Activated naive CD8-positive, alpha-beta T cell treated with anti-CD3 and anti-CD28 coated beads, Interleukin-2, amount 50 U/mL, for 24 hours (primary cell): ENCODE measurements around the gene GAS2.

Experiments used
- ATAC-seq: fragments of 150-1000 bp; cut with Tn5 transposase; one replicate; pipeline ENCODE4 v1.10.0; 2021
- DNase-seq: peaks from one replicate; pipeline ENCODE4 v3.0.0; 2021
- H3K27ac Mint-ChIP-seq: one replicate; pipeline ENCODE4 v1.8.0; 2021; ENCODE audit warnings: mild to moderate bottlenecking, mixed read lengths
- H3K27me3 Mint-ChIP-seq: one replicate; pipeline ENCODE4 v1.8.0; 2021; ENCODE audit warnings: mixed read lengths
- H3K36me3 Mint-ChIP-seq: one replicate; pipeline ENCODE4 v1.8.0; 2021; ENCODE audit warnings: low read depth, mixed read lengths
- H3K4me1 Mint-ChIP-seq: one replicate; pipeline ENCODE4 v1.8.0; 2021; ENCODE audit warnings: mixed read lengths
- H3K4me3 Mint-ChIP-seq: one replicate; pipeline ENCODE4 v1.8.0; 2021; ENCODE audit warnings: mild to moderate bottlenecking, moderate library complexity, mixed read lengths
- H3K9me3 Mint-ChIP-seq: one replicate; pipeline ENCODE4 v1.8.0; 2021; ENCODE audit warnings: mixed read lengths

The GAS2 gene

DNA sequence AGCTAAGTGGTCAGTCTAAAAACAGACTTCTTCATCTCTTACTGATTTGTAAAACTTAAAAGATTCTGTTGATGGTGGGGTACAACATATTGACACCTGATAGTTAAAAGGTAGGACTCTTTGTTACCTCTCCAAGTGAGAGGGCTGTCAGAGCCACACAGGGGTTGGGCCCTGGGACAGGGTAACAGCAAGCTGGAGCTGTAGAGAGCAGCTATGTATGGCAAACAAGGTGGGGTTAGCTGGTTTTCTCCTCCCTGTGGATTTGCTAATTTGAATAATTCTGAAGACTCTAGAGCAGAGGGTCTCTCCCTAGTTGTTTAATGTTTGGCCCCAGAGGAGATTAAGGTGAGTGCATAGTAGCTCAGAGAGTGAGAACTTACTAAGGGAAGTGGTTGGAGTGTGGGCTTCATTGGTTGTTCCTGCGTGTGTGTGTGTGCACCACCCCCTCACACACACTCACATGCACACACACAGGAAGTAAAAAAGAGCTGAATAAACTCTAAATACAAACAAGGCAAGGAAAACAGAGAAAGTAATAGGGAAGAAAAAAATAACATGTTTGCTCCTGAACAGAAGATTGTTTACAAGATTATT is 9.2 kb upstream of the GAS2 start:
- Mint-ChIP-seq H3K27ac (no peak overlapping the region), H3K4me1 (peaks cover 18% of the 10 kb centered on the region), H3K4me3 (no peak overlapping the region), H3K27me3 (peaks cover 2% of the 10 kb centered on the region), H3K9me3 (no peaks in the 10 kb centered on the region), H3K36me3 (no peaks in the 10 kb centered on the region)
- DNase-seq: no peak
- peak; percentile 93 for ATAC-seq

DNA sequence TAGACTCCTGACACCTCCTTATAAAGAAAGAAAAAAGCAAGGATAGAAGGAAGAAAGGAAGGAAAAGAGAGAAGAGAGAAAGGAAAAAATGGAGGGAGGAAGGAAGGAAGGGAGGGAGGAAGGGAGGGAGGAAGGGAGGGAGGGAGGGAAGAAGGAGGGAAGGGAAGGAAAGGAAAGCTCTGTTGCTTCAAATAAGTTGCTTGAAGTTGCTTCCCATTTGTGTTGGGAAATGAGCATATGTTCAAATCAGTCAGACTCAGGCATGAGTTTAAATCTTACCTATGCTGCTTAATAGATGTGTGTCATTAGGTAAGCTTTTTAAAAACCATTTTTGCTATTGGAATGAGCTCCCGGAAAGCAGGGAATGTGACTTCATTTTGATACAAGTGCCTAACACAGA is 6.6 kb upstream of the GAS2 start:
- DNase-seq: no peak
- H3K4me3 Mint-ChIP-seq: no peak overlapping the region

DNA sequence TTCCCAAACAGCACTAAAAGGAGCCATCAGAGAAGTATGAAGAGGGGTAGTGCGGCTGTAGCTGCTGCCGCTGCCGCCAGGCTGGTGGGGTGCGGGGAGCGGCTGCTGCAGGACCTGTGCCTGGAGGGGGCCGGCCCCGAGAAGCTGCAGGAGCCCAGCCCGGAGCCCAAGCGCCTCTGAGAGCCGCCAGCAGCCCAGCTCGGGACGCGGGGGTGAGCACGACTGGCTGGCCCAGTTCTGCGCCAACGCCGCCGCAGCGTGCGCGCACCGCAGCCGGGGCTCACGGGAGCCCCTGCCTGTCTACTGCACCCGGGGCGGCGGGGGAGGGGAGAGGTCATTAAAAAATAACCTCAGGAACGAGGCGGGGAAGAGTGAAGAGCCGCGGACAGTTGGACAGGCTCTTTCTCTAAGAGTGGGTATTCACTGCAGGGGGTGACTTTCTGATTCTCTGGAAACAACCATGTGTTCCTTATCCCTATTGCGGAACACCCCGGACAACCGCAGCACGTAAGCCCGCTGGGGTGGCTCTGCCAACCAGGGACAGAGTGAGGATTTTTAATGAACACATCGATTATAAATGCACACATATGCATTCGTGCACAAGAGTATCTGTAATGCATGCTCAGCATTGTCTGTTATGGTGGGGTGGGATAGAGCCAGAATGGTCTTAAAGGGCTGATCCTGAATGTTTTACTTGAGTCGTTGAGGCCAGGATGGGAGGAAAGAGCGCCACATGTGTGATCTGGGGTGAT is 453 bp downstream of the GAS2 start:
- peaks cover 18% of the 10 kb centered on the region for H3K4me1 Mint-ChIP-seq
- peak overlapping the region; percentile 70 for H3K4me3 Mint-ChIP-seq
- H3K9me3 Mint-ChIP-seq: no peaks in the 10 kb centered on the region
- H3K27ac Mint-ChIP-seq: no peak overlapping the region
- peak; percentile 78 for ATAC-seq
- peak; percentile 24 for DNase-seq
- H3K27me3 Mint-ChIP-seq: peaks cover 55% of the 10 kb centered on the region
- no peaks in the 10 kb centered on the region for H3K36me3 Mint-ChIP-seq

More for the DNA sequence above, 6.6 kb upstream of the GAS2 start:
- ATAC-seq: no peak
- Mint-ChIP-seq H3K27ac (no peak overlapping the region), H3K27me3 (peaks cover 10% of the 10 kb centered on the region), H3K36me3 (no peaks in the 10 kb centered on the region), H3K9me3 (no peaks in the 10 kb centered on the region), H3K4me1 (peaks cover 18% of the 10 kb centered on the region)

GRCh38 chr11:22668005-22668796 is 1.8 kb downstream of the GAS2 start:
- DNase-seq: no peak
- Mint-ChIP-seq H3K27ac (no peak overlapping the region), H3K27me3 (peaks cover 57% of the 10 kb centered on the region), H3K4me1 (peaks cover 18% of the 10 kb centered on the region), H3K36me3 (no peaks in the 10 kb centered on the region), H3K9me3 (no peaks in the 10 kb centered on the region), H3K4me3 (no peak overlapping the region)
- no peak for ATAC-seq

DNA sequence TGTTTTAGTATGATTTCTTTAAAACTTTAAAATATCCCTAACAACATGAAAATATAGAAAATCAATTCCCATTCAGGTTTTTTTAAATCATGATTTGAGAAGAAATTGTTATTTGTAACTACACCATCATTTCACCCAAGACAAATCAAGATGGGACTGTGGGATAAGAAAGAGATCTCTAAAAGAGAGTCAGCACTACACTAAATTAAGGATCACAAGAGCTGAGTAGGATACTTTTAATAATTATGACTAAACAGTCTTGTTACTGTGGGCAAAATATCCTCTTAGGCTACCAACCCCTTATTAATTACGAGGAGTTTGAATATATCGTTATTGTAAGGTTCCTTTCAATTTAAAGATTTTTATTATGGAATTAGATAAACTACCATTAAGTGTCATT is 3.0 kb downstream of the GAS2 start:
- Mint-ChIP-seq H3K9me3 (no peaks in the 10 kb centered on the region), H3K27ac (no peak overlapping the region), H3K27me3 (peaks cover 55% of the 10 kb centered on the region), H3K4me1 (peaks cover 18% of the 10 kb centered on the region), H3K36me3 (no peaks in the 10 kb centered on the region), H3K4me3 (no peak overlapping the region)
- ATAC-seq (no peak), DNase-seq (no peak)

- DNase-seq: no peak
- Mint-ChIP-seq H3K27ac (no peak overlapping the region), H3K4me1 (peaks cover 18% of the 10 kb centered on the region), H3K4me3 (no peak overlapping the region), H3K36me3 (no peaks in the 10 kb centered on the region), H3K9me3 (no peaks in the 10 kb centered on the region), H3K27me3 (peaks cover 46% of the 10 kb centered on the region)
- no peak for ATAC-seq
These were observed 4.4 kb downstream of the GAS2 start for GRCh38 chr11:22670830-22671229.

GRCh38 chr11:22671751-22672150 is 5.3 kb downstream of the GAS2 start:
- Mint-ChIP-seq H3K9me3 (no peaks in the 10 kb centered on the region), H3K4me1 (peaks cover 11% of the 10 kb centered on the region), H3K27ac (no peak overlapping the region), H3K27me3 (peaks cover 39% of the 10 kb centered on the region), H3K36me3 (no peaks in the 10 kb centered on the region), H3K4me3 (no peak overlapping the region)
- no peak for ATAC-seq
- DNase-seq: no peak

DNA sequence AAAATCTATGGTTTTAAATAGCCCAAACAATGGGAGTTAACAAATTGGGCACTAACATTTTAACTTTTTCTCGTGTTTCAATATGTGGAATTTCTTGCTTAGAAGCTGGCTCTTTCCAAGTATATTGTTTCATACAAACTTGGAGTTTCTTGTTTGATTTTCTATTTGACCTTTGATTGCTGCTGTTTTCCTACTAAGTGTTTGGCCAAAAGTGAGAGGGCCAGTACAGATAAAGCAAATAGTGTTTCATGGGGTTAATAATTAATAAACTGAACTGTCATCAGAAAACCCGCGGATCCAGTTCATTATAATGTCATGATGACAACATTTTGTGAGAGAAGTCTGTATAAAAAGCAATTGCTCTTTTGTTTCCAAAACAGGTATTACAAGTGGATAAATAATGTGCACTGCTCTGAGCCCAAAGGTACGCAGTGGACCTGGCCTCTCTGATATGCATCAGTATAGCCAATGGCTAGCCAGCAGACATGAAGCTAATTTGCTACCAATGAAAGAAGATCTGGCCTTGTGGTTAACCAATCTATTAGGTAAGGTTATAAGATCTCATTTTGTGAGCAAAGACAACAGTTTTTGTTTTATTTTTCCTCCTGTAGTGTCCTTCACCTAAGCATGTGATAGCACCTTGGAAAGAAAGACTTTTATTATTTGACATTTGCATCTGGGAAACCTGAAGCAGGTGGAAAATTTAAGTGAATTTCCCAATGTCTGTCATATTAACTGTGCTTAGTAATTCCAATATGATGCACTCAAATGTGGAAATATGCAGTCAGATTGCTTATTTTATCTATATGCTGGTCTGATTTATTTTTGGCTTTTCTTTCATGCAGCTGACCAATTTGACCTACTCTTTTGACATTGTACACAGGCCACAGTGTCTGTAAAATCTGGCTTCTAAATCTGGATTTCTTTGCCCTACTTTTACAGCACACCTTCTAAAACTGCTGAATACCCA is 8.3 kb downstream of the GAS2 start:
- Mint-ChIP-seq H3K27me3 (peaks cover 14% of the 10 kb centered on the region), H3K27ac (no peak overlapping the region), H3K4me1 (no peaks in the 10 kb centered on the region), H3K36me3 (no peaks in the 10 kb centered on the region), H3K9me3 (no peaks in the 10 kb centered on the region), H3K4me3 (no peak overlapping the region)
- no peak for ATAC-seq
- DNase-seq: no peak

DNA sequence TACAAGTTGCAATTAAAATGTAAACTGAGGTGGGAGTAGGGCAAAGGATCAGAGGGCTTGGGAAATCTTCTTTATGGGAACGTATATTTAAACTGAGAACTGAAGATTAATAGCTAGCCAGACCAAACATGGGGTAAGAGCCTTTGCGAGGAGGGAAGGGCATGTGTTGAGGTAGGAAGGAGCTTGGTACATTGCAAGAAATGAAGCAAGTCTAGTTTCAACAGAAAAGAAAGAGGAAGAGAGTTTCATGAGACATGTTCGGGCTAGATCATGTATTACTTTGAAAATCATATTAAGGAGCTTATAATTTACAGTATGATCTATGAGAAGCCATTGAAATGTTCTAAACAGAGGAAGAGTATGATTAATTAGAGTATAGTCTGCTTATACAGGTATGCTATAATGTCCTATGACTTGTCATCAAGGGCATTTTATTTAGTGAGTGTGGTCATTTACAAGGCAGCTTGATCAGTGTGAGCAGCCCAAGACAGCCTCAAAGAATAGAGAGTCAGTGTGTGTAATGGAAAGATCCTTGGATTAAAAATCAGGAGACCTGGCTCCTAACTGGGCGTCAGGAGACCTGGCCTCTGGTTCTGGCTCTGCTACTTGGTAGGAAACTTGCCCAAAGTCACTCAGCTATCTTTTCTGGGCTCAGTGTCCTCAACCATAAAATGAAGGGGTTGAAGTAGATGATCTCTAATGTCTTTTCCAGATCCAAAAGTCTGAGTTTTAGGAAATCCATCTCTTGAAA is 10.9 kb downstream of the GAS2 start:
- no peak for ATAC-seq

GRCh38 chr11:22680628-22681027 is 14.2 kb downstream of the GAS2 start:
- Mint-ChIP-seq H3K27me3 (no peaks in the 10 kb centered on the region), H3K4me1 (no peaks in the 10 kb centered on the region), H3K9me3 (no peaks in the 10 kb centered on the region), H3K36me3 (no peaks in the 10 kb centered on the region), H3K27ac (no peak overlapping the region), H3K4me3 (no peak overlapping the region)
- no peak for DNase-seq
- no peak for ATAC-seq

More for the DNA sequence above, 10.9 kb downstream of the GAS2 start:
- Mint-ChIP-seq H3K4me3 (no peak overlapping the region), H3K27me3 (peaks cover 3% of the 10 kb centered on the region), H3K9me3 (no peaks in the 10 kb centered on the region), H3K27ac (no peak overlapping the region), H3K36me3 (no peaks in the 10 kb centered on the region), H3K4me1 (no peaks in the 10 kb centered on the region)
- no peak for DNase-seq

- no peaks in the 10 kb centered on the region for H3K9me3 Mint-ChIP-seq
- H3K4me1 Mint-ChIP-seq: no peaks in the 10 kb centered on the region
- no peaks in the 10 kb centered on the region for H3K27me3 Mint-ChIP-seq
- no peak overlapping the region for H3K4me3 Mint-ChIP-seq
- DNase-seq (no peak), ATAC-seq (no peak)
- no peaks in the 10 kb centered on the region for H3K36me3 Mint-ChIP-seq
- no peak overlapping the region for H3K27ac Mint-ChIP-seq
These were observed 14.9 kb downstream of the GAS2 start for GRCh38 chr11:22681281-22681812.

DNA sequence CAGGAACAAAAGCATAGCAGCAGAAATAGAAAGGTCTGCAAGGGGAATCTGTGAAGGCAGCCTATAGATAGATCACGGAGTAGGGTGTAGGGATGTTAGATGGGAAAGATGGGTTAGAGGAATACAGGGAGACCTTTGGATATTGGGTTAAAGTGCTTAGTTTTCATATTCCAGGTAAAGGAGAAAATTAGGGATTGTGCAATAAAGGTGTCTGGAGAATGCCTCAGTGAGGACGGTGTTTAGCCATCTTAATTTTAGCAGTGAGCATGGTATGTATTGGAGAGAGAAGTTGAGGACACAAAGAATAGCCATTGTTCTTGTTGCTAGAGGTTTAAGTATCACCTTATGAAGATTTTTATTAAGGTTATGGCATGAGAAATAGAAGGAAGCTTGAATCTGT is 17.7 kb downstream of the GAS2 start:
- no peak overlapping the region for H3K4me3 Mint-ChIP-seq
- H3K27ac Mint-ChIP-seq: no peak overlapping the region
- DNase-seq (no peak), ATAC-seq (no peak)
- H3K36me3 Mint-ChIP-seq: no peaks in the 10 kb centered on the region
- H3K27me3 Mint-ChIP-seq: no peaks in the 10 kb centered on the region
- H3K4me1 Mint-ChIP-seq: no peaks in the 10 kb centered on the region
- no peaks in the 10 kb centered on the region for H3K9me3 Mint-ChIP-seq

DNA sequence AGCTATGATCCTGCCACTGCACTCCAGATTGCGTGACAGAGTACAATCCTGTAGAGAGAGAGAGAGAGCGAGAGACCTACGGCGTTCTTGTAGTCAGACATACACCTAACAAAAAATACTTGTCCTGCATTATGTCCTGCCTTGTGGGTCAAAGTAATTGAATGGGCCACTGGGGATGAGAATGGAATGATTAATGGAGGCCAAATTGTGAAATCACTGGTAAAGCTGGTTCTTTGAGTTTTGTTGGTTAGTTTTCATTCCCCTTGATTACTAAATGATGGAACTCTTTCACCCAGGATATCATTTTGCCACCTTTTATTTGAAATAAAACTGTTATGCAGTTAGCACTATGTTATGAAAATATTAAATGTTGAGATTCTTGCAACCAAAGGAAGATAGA is 18.7 kb downstream of the GAS2 start:
- H3K9me3 Mint-ChIP-seq: no peaks in the 10 kb centered on the region
- H3K27ac Mint-ChIP-seq: no peak overlapping the region
- no peaks in the 10 kb centered on the region for H3K4me1 Mint-ChIP-seq
- DNase-seq: no peak
- H3K36me3 Mint-ChIP-seq: no peaks in the 10 kb centered on the region
- no peaks in the 10 kb centered on the region for H3K27me3 Mint-ChIP-seq
- no peak overlapping the region for H3K4me3 Mint-ChIP-seq
- no peak for ATAC-seq
